Limb (tissue), 2 donors: ENCODE data around the gene CD86.

Source experiments
- DNase-seq, 2 donors: peaks; one replicate each; pipeline ENCODE4 v3.0.0-alpha.2; 2016; ENCODE audit errors: extremely low spot score in 2 of 2

The CD86 gene

DNA sequence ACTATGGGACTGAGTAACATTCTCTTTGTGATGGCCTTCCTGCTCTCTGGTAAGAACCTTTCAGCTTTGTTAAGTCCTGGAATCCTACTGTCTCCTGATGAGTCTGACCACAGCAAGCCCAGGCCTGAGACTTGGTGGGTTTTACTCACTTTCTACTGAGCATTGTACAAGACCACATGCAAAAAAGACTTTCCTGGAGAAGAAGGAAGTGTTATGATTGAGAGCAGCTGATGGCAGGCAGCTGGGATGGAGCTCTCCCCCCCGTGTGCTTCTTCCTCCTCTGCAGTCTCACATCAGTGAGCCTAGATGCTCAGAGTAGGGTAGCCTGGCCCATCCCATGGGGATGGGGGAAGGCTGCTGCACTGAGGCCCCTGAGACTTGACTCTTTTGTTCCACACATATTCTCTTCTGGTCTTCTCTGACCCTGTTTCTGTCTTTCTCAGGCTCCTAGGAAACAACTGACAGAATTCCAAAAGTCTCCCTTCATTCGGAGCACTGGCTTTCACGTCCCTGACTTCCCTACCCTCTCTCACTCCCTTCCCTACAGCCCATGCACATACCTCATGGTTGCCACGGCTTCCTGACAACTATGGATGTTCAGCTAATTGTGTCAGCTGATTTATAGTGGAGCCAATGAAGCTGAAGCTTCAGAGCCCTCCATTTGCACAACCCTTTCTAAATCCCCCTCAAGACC lies 36.6 kb downstream of the CD86 start:
- no peak for DNase-seq

GRCh38 chr3:122092460-122093165 lies 37.5 kb downstream of the CD86 start:
- no peak for DNase-seq

DNA sequence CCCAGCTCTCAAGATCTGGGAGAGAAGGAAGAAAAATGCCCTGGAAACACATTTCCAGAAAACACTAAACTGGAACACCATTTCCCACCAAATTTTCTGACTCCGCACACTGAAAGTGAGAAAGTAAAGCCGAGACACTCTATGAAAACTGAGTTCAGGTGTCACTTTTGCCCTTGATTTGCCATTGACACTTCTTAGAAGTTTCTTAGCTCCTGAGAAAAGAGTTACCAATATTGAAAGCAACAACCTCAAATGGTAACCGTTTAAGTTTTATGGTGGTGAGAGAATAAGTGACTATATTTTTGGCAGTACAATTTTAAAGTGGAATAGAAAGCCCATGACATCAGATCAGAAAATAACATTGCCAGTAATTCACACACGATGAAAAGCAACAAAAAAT lies 39.0 kb downstream of the CD86 start:
- no peak for DNase-seq

- no peak for DNase-seq
Observed at GRCh38 chr3:122094693-122095092, 39.5 kb downstream of the CD86 start.

GRCh38 chr3:122097141-122097540 lies 42.0 kb downstream of the CD86 start:
- DNase-seq, result no peak

DNA sequence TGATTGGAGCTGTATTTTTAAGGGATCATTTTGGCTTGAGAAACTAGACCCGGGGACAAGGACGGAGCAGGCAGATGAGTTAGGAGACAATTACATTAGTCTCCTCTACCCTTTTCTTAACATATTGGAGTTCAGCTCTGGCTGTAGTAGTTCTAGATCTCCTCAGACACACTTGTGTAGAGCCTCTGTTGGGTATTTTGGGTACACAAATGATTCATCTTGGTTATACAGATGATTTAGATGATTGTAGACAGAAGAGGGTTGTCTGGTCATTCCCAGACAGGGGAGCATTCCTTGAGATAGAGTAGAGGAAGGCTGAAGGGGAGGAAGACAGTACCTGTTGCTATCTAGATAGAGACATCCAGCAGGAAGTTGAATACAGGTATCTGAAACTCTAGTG lies 43.4 kb downstream of the CD86 start:
- no peak for DNase-seq

GRCh38 chr3:122099255-122099654 lies 44.1 kb downstream of the CD86 start:
- DNase-seq, result no peak

DNA sequence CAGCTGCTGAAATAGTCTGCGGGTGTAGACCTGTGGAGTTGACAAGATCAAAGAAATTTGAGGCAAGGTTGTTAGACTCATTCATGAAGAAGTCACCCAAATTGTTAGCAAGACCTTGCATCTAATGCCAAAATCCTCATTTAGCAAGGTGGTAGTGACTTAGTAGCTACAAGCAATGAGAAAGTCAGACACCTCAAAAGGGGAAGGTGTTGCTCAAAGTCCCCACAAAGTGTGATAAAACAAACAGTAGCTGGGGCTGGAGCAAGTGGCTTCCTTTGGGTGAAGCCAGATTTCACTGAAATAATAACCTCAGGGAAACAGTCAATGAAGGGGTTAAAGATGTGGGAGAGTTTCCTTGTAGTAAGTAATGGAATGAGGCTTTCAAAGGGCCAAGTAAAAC lies 44.9 kb downstream of the CD86 start:
- no peak for DNase-seq

DNA sequence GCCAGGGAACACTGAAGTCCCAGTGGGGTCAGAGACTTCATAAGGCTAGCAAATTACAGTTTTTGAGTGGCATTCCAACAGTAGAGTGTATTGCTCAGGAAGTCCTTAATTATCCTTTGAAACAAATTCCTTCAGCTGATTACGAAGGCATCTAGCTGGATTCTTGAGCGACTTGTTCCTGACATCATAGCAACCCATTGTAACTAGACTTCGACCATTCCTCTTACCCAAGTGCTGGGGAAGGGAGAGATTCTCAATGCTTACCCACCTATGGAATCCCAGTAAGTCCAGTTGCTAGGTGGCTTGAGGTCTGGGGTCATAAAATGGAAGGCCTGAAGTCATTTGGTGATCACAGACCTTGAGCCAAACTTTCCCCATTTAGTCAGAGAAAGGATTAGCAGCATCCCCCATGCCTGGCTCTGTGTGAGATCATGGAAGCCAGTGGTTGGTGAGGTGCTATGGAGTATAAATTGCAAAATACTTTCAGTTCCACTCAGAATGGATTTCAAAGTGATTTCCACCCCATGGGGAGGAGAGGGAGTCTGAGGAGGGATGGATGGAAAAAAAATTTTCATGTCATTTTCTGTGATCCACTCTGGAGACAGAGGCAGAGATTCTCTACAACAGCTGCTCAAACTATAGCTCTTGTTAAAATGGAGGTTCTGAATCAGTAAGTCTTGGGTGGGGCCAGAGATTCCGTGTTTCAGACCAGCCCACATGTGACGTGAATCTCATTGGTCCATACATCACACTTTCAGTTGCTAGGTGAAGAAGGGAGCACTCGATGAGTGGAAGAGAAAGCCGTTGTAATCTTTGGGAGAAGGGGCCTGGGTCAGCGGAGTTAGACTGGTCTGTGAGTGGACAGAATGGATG lies 45.7 kb downstream of the CD86 start:
- no peak for DNase-seq

DNA sequence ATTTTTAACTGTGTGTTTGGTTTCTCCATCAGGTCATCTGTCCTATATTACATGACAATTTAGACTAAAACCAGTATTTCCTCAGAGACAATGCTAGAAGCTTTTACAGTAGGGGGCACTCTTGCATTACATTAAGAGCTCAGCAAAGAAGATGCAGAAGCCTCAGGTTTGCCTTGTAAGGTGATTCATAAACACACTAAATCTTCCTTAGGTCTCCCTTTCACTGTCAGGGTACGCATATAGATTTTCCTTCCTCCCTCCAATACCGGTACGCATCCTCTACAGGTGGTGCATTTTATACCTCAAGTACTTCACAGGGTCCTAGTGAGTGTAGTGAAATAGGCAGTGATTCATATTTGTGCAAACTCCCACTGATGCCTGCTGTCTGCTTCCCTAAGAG lies 46.5 kb downstream of the CD86 start:
- no peak for DNase-seq

DNA sequence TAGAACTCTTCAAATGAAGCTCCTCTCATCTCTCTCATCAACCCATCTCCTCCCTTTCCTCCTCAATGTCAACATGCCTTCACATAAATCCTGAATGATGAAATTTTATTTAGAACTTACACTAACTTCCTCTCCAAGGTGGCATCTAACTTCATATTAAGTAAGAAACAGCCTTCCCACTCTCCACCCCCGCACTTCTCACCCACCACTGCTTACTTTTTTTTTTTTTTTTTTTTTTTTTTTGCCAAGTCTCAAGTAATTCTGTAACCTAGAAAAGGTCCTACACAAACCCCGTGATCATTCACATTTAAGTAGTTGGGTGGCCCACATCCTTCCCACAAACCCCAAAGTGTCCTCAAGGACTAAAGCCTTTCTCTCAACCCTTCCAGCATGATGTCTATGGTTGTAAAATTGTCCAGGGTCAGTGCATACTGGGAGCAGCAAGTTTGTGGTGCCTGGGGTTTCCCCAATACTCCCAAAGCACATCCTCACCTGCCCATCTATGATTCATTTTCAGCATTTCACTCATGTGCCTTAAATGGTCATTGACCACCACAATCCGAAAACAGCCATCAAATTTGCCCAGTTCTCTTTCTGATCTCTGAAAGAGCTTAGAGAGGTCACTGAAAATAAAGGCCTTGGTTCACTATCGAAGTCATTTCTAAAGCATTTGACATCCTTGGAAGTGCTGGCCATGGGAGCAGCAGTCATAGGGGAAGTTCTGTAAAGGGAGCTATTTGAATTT lies 47.2 kb downstream of the CD86 start:
- no peak for DNase-seq

DNA sequence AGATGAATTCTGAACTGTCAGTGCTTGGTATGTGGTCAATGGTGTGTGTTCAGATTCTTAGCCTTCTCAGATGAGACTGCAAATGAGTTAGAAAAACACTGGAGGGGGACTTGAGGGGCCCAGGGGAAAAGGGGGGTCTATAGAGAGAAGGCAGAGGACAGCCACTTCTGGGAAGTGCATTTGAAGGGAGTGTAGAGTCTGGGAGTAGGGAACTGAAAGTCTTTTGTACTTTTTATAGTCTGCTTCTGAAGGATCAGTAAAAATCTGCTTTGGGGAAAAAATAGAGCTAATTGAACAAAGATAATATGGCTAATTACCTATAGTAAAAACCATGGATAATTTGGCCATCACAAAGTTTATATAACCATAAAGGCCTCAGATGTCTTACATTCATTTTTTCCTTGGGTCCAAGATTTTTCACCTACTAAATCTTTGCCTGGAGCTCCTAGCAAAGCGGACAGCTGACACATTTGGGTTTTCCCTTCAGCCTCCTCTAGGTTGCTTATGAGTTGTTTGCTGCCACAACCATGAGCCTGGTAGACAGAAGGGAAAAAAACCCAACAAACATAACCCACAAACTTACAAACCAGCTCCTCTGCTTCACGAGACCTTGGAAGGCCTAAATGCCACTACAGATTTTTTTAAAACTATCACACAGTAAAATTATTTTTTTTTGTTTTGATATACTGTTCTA lies 48.8 kb downstream of the CD86 start:
- DNase-seq, result no peak

GRCh38 chr3:122104515-122105194 lies 49.5 kb downstream of the CD86 start:
- no peak for DNase-seq

DNA sequence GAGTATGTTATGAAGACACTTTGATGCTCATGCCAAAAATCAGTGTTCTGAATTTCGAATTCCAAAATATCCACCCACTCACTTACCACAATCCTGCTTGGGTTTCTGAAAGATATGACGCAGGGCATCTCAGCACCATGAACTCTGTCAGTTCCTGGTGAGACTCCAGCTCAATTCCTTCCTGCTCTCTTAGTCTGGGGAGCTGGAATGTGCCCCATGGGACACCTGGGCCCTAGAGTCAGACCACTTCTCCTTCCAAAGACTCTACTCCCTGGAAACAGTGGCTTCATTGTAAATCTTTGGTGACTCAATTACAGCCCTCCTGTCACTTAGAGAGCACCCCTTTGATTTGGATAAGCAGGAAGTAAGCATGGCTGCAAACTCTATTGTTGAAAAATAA lies 50.5 kb downstream of the CD86 start:
- no peak for DNase-seq

DNA sequence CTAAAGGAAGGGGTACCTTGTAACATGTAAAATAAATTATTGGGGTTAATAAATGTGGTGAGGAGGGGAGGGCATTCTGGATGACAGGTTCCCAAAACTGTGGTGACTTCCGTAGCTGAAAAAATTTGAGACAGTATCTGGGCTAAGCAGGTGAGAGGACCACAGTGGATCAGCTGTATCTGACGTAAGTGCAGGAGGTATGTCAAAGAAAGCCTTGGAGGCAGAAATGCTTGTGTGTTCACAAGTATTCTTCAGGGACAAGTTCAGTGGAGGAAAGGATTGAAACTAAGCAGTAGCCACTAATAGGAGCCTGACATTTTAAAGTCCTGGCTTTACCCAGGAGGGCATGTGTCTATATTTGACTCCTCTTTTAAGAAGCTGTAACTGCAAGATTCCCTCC lies 52.0 kb downstream of the CD86 start:
- no peak for DNase-seq

- DNase-seq, result no peak
Observed at GRCh38 chr3:122111974-122112373, 56.8 kb downstream of the CD86 start.

- DNase-seq, result no peak
Observed at GRCh38 chr3:122112754-122113153, 57.6 kb downstream of the CD86 start.

DNA sequence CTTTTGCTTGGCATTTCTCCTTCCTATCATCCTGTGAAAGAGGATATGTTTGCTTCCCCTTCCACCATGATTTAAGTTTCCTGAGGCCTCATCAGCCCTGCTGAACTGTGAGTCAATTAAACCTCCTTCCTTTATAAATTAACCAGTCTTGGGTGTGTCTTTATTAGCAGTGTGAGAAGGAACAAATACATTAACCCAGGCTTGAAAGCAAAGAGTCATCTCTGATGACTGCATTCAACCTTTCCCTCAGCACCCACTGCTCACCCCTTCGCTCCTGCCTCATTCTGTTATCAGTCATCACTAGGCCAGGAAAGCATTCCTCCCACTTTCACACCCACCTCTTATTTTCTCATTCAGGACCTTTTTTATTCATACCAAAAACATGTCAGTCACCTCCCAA lies 68.7 kb downstream of the CD86 start:
- DNase-seq, result no peak

GRCh38 chr3:122132949-122133540 lies 77.9 kb downstream of the CD86 start:
- no peak for DNase-seq

- no peak for DNase-seq
Observed at GRCh38 chr3:122146466-122146865, 91.3 kb downstream of the CD86 start.
